Suprapubic skin (tissue), 4 donors: ENCODE data around the gene MALL.

ENCODE experiments used
- CTCF ChIP-seq, 2 donors: fragments of 200-600 bp in 1 of 2; fragments of 450-650 bp in 1 of 2; sonication (generic) in 1 of 2; IDR thresholded peaks; one replicate each; pipeline ENCODE4 v1.5.1; 2016 to 2019; ENCODE audit warnings: antibody characterized with exemption in 2 of 2, mild to moderate bottlenecking in 1 of 2, moderate library complexity in 1 of 2
- EP300 ChIP-seq: sonication (generic); formaldehyde crosslinking; IDR thresholded peaks from one replicate; pipeline ENCODE4 v1.6.1; 2017; ENCODE audit warnings: antibody characterized with exemption
- POLR2A ChIP-seq, 2 donors: fragments of 450-650 bp; IDR thresholded peaks; one replicate each; pipeline ENCODE4 v1.6.1; 2017; ENCODE audit warnings: antibody characterized with exemption in 2 of 2, mild to moderate bottlenecking in 2 of 2, moderate library complexity in 2 of 2
- POLR2AphosphoS5 ChIP-seq, 3 donors: sonication (generic); formaldehyde crosslinking; IDR thresholded peaks; one replicate each; pipeline ENCODE4 v1.6.1; 2017; ENCODE audit warnings: antibody characterized with exemption in 3 of 3

- no peak for TF ChIP-seq POLR2A (IDR thresholded peaks at IDR 0.05)
- TF ChIP-seq POLR2AphosphoS5 (IDR thresholded peaks at IDR 0.05) = peak in 1 of 3 donors; percentile 39
- no peak for TF ChIP-seq CTCF (IDR thresholded peaks at IDR 0.05)
- TF ChIP-seq EP300 = no peak
Measured at GRCh38 chr2:110115291-110116032, at the start of gene MALL.
